ENCODE measurements around the gene PAXX.
A peak's percentile ranks its signal among the peaks of the same experiment; 100 is the strongest.

Gene PAXX

DNA sequence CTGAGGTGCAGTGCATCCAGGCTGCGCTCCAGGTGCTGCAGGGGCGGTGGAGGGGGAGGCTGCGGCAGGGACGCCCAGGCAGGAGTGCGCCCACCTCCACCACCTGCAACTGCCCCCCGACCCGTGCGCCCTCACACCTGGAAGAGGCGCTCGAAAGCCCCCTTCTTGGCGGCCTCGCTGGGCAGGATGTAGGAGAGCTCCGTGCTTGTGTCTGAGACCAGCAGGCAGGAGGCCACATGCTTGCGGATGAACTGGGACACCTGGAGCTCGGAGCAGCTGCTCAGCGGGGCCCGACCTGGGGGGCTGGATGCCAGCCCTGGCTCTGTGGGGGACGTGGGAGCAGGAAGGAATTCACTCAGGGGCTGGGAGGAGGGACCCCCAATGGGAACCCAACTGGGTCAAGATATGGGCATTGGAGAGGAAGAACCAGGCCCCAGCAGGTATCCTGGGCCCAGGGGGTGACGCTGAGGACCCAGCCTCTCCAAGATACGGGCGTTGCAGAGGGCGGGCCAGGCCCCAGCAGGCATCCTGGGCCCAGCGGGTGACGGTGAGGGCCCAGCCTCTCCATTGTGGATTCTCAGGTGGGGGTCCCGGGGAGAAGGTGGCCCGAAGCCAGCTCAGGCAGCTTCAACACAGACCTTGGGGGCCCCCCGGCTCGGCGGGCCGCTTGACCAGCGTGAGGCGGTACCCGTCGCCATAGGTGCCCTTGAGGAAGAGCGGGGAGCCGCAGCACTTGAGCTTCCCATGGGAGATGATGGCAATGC, 22.7 kb downstream of the PAXX start:
- TF ChIP-seq GATA1 (IDR thresholded peaks at IDR 0.05; ENCODE audit: low read depth, low read length) (no peak), POLR2A (IDR thresholded peaks at IDR 0.05; ENCODE audit: low read length) (no peak)
- no peak for DNase-seq

DNA sequence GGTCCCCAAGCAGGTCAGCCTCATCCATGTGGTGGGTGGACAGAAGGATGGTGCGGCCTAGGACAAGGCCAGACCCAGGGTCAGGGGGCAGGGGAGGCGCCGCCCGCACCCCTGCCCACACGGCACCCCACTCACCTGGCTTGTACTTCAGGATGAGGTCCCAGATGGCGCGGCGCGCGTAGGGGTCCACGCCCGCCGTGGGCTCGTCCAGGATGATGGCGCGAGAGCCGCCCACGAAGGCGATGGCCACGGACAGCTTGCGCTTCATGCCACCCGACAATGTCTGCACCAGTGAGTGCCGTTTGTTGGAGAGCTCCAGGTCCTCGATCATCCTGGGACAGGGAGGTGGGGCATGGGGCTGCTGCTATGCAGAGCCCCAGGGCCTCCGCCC, 23.3 kb downstream of the PAXX start:
- TF ChIP-seq POLR2A (IDR thresholded peaks at IDR 0.05; ENCODE audit: low read length): no peak
- no peak for DNase-seq

DNA sequence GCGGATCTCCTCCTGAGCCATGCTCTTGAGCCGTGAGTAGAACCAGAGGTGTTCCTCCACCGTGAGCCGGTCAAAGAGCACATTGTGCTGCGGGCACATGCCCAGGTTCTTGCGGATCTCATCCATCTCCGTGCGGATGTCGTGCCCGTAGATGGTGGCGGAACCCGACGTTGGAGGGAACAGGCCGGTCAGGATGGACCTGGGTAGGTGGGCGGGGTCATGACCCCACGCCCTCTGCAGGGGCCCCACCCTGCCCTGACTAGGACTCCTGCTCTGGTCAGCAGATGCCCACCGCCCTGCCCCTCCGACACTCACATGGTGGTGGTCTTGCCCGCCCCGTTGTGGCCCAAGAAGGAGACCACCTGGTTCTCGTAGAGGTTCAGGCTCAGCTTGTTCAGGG, 23.8 kb downstream of the PAXX start:
- no peak for DNase-seq
- TF ChIP-seq GATA1 (IDR thresholded peaks at IDR 0.05; ENCODE audit: low read depth, low read length): no peak
- no peak for TF ChIP-seq POLR2A (IDR thresholded peaks at IDR 0.05; ENCODE audit: low read length)

DNA sequence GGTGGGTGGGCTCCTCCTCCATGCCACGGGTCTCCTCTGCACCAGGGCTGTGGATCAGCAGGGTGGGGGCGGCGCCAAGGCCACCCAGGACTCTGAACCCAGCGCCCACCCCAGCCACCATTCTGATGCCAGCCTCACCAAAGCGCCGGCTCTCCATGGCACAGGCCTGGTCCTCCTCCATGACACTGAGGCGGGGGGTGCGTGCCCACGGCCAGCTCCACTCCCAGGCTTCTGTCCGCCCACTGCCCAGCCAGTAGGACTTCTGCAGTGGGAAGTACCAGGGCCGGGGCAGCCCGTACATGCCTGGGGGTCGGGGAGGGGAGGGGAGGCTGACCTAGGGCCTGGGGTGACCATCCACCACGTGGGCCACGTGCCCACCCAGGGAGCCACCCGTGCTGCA, 24.2 kb downstream of the PAXX start:
- DNase-seq: no peak
- no peak for TF ChIP-seq POLR2A (IDR thresholded peaks at IDR 0.05; ENCODE audit: low read length)
- TF ChIP-seq GATA1 (IDR thresholded peaks at IDR 0.05; ENCODE audit: low read depth, low read length): no peak

DNA sequence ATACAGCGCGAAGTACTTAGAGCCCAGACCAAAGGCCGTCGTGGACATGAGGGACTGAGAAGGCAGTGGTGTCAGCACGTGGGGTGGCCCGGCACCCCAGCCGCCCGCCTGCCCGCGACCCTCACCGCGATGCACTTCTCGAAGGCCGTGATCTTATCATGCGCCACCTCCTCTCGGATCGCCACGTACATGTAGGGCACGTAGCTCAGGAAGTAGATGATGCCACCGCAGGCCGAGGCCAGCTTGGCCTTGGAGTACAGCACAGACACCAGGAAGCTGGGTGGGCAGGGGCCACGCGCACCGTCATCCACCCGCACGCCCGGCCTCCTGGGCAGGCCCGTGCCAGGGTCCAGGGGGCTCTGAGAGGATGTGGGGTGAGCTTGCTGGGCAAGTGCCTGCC, 24.8 kb downstream of the PAXX start:
- DNase-seq: no peak
- TF ChIP-seq GATA1 (IDR thresholded peaks at IDR 0.05; ENCODE audit: low read depth, low read length): no peak
- TF ChIP-seq POLR2A (IDR thresholded peaks at IDR 0.05; ENCODE audit: low read length): no peak

DNA sequence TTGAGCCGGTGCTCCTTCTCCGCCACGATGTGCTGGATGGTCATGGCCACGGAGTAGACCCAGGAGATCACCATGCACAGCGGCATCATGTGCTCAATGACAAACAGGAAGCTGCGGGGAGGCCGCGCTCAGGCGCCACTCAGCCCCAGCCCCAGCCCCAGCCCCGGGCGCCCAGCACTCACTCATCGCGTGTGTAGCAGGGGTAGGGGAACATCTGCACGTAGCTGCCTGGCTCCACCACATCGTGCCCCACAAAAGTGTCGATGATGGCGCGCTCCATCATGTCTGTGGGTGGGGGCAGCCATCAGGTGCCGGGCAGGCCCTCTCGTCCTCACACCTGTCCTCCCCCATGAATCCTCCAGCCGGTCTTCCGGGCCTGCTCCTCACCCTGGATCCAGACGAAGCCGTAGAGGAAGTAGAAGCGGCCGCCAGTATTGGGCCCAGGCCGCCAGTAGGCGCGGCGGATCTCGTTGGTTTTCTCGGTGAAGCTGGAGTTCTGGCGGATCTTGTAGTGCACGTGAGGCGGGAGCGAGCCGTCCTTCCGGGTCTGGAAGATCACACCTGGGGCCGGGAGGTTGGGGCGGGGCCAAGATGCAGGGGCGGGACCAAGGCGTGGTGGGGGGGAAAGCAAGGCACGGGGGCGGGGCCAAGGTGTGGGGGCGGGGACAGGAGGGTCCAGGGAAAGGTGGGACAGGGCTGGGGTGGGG, 25.7 kb downstream of the PAXX start:
- no peak for DNase-seq
- TF ChIP-seq POLR2A (IDR thresholded peaks at IDR 0.05; ENCODE audit: low read length) (no peak), GATA1 (IDR thresholded peaks at IDR 0.05; ENCODE audit: low read depth, low read length) (no peak)

DNA sequence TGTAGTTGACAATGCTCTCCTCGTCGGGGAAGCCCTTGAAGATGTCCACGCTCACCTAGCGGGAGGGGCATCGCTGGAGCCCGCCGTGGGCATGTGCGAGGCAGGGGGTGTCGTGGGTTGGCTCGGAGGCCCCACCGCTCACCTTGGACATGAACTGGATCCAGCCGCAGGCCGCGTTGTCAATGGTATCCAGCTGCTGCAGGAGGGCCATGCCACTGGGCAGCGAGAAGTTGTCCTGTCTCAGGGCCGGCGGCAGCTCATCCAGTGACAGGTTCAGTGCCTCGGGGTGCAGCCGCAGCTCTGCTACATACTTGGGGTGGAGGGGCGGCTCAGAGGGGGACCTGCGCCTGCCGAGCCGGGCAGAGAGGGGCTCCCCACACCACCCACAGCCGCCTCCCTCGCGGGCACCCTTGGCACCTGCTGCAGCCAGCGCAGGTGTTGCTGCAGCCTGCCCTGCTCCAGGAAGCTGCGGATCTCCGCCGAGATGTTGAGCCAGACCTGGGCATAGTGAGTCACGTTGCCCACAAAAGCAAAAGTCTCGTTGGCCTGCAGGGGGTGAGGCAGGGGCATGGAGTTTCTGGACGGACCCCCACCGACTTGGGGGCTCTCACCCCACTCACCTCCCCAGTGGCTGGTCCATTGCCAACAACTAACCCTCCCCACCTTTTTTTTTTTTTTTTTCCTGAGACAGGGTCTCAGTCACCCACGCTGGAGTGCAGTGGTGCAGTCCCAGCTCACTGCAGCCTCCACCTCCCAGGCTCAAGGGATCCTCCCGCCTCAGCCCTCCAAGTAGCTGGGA, 26.7 kb downstream of the PAXX start:
- DNase-seq: no peak
- no peak for TF ChIP-seq POLR2A (IDR thresholded peaks at IDR 0.05; ENCODE audit: low read length)

DNA sequence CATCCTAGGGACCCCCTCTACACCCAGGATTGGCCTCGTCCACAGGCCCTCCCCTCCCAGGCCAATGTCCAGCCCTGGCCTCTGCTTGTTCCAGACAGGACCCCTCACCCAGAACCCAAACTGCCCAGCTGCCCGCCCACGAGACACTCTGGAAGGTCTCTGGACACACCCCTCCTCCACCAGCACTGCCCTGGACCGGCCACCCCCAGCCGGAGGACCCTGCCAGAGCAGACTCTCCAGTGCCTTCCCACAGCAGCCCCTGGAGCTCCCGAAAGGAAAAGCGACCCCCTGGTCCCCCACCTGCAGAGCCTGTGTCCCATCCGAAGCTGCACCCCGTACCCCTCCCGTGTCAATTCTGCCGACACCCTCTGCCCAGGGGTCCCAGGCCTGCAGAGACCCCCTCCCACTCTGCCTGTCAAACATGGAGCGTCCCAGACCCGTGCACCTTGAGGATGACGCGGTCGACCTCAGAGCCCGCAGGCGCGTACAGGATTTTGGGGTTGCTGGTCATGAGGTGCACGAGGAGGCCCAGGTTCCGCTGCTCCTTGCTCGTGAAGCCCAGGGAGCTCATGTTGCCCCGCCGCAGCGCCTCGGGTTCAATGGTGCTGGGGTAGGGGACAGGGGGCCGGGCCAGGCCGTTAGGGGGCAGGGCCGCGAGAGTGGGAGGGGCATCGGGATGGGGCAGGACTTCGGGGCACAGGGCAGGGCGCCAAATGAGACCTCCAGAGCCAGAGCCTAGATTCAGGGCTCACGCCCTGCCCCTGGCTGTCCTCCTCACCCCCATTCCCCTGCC, 27.9 kb downstream of the PAXX start:
- DNase-seq: no peak

DNA sequence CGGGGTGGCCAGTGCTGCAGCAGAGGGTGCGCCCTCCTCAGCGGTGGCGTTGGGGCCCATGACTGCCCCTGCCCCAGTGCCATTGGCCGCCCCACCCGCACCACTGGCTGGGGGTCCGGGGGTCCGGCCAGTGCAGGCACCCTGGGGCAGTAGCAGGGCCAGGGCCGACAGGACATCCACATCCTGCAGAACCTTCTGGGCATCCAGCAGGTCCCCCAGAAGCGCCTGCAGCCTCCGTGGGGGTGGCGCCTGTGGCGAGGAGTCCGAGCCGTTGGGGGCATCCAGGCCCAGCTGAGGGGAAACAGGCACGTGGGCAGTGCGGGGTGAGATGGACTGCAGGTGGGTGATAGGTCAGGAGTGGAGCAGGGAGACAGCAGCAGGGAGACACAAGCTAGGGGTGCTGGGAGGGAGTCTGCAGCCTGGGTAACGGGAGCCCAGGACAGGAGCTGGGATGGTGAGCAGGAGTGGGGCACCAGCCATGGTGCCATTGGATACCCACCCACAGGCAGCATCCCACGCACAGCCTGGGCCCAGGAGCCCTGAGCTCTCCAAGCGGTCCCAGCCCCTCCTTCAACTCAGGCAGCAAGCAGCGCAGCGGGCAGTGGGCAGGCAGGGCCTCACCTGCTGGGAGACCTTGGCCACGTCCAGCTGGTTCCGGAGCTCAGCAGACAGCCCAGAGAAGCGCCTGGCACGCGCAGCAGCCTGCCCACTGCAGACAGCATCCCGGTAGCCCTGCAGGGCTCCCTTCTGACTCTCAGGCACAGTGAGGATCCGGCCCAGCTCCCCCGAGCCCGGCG, 28.7 kb downstream of the PAXX start:
- no peak for TF ChIP-seq GATA1 (IDR thresholded peaks at IDR 0.05; ENCODE audit: low read depth, low read length)
- TF ChIP-seq POLR2A (IDR thresholded peaks at IDR 0.05; ENCODE audit: low read length): no peak
- no peak for DNase-seq

More for the DNA sequence above, 27.9 kb downstream of the PAXX start:
- TF ChIP-seq POLR2A (IDR thresholded peaks at IDR 0.05; ENCODE audit: low read length) (no peak), GATA1 (IDR thresholded peaks at IDR 0.05; ENCODE audit: low read depth, low read length) (no peak)

DNA sequence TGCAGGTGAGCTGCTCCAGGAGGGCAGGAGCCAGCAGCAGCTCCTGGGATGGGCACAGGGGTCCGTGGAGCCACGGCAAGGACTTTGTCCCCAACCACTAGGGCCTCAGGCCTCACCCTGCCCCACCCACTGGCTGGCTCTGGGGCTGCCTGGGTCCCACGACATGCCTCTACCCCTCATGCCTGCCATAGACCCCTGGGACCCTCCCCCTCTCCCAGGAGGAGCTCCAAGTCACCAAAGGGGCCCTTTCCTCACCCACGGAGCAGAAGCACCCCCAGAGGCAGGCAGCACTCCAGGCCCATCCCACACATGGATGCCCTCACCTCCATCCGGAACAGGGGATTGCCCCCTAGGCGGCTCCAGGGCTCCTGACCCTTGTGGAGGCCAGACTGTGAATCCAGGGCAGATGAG, 29.4 kb downstream of the PAXX start:
- TF ChIP-seq POLR2A (IDR thresholded peaks at IDR 0.05; ENCODE audit: low read length) (no peak), GATA1 (IDR thresholded peaks at IDR 0.05; ENCODE audit: low read depth, low read length) (no peak)
- no peak for DNase-seq

DNA sequence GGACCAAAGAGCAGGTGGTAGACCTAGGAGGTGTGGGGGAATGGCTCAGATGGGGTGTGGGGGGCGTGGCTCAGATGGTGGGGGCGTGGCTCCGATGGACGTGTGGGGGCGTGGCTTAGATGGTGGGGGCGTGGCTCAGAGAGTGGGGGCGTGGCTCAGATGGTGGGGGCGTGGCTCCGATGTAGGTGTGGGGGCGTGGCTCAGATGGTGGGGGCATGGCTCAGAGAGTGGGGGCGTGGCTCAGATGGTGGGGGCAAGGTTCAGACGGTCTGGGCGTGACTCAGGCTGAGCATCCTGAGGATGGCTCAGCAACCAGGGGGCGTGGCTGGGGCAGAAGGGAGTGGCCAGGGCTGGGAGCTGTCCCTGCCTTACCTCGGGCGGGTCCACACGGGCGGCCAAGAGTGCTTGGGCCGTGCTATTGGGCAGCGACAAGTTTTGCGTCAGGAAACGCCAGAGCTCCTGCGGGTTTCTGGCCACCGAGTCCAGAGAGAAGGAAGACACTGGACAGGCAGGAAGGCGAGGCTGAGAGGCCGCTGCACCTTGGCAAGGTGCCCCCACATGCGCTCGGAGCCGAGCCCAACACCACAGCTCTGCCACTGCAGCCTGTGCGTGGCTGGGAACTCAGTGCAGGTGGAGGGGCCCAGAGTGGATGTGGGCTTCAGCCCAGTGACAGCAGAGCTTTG, 29.9 kb downstream of the PAXX start:
- no peak for TF ChIP-seq POLR2A (IDR thresholded peaks at IDR 0.05; ENCODE audit: low read length)
- no peak for TF ChIP-seq GATA1 (IDR thresholded peaks at IDR 0.05; ENCODE audit: low read depth, low read length)
- DNase-seq: peak; percentile 83 to 89

DNA sequence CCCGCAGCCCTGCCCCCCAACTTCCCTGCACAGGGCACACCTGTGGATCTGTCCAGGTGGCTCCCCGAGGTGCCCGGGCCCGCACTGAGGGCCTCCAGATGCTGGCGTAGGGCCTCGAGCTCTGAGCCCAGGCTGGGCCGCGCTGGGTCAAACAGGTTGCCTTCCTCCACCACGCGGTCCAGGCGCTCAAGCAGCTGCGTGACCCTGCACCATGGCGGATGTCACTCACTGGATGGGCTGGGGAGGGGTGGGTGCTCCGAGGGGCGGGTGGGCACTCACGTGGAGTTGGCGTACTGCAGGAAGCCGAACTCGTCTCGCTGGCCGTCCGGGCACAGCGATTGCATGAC, 30.4 kb downstream of the PAXX start:
- no peak for TF ChIP-seq GATA1 (IDR thresholded peaks at IDR 0.05; ENCODE audit: low read depth, low read length)
- no peak for TF ChIP-seq POLR2A (IDR thresholded peaks at IDR 0.05; ENCODE audit: low read length)
- DNase-seq: no peak

DNA sequence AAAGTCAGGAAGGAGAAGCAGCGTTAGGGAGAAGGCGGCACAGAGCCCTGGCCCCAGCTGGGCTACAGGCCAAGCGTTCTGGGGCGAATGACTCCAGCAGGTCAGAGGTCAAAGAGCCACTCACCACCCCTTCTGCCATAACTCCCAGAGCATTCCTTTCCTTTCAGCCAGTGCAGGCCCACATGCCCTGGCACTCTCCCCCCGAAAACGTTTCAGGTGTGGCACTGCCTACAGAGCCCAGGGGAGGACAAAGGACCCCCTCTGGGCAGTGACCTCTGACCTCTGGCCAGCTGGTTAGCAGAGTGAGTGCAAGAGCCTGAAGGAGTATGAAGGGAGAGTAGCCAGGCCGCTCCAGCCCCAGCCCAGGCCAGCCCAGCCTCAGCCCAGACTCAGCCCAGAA, 30.9 kb downstream of the PAXX start:
- DNase-seq: no peak
- TF ChIP-seq POLR2A (IDR thresholded peaks at IDR 0.05; ENCODE audit: low read length): no peak
- no peak for TF ChIP-seq GATA1 (IDR thresholded peaks at IDR 0.05; ENCODE audit: low read depth, low read length)
